ENCODE measurements around the gene TBC1D26.
"Not testable (repeated sequence)": the region's sequence is repeated elsewhere in the genome, so short reads cannot be mapped to it uniquely, and the experiment has no call there.

- not testable (repeated sequence) for TF ChIP-seq EZH2phosphoT487 (IDR thresholded peaks at IDR 0.05; ENCODE audit: low read depth)
- TF ChIP-seq, protein P1, sequence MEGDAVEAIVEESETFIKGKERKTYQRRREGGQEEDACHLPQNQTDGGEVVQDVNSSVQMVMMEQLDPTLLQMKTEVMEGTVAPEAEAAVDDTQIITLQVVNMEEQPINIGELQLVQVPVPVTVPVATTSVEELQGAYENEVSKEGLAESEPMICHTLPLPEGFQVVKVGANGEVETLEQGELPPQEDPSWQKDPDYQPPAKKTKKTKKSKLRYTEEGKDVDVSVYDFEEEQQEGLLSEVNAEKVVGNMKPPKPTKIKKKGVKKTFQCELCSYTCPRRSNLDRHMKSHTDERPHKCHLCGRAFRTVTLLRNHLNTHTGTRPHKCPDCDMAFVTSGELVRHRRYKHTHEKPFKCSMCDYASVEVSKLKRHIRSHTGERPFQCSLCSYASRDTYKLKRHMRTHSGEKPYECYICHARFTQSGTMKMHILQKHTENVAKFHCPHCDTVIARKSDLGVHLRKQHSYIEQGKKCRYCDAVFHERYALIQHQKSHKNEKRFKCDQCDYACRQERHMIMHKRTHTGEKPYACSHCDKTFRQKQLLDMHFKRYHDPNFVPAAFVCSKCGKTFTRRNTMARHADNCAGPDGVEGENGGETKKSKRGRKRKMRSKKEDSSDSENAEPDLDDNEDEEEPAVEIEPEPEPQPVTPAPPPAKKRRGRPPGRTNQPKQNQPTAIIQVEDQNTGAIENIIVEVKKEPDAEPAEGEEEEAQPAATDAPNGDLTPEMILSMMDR (IDR thresholded peaks at IDR 0.05; ENCODE audit: low read depth, low read length) = not testable (repeated sequence)
Measured at GRCh38 chr17:15716601-15717563, 15.2 kb upstream of the TBC1D26 start.
